Measurements from ENCODE around the gene MRPS6.

Gene MRPS6

DNA sequence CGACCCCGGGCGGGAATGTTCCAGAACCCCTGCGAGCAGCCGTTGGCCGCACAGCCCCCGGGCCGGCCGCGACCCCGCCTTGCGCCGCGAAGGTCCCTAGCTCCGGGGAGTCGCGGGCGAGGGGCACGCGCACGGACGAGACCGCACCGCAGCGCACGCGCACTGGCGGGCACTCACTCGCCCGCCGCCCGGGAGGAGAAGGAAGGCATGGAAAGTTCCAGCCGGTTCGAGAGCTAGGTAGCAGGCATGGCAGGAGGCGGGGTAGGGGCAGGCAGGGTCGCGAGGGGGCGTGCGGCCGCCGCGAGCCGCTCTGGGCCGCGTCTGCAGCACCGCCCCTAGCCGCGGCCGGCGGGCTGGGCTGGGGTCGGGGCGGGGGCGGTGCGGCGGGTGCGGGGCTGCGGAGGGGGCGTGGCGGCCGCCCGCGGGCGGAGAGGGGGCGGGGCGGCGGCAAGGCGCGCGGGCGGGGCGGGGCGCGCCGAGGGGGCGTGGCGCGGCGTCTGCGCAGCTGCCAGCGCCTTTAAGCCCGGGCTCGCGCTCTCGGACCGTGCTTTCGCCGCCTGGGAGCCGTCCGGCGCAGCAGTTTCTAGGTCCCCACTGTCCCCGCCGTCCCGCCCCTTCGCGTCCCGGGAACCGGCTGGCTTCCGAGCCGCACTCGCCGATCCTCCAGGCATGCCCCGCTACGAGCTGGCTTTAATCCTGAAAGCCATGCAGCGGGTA is at the start of gene MRPS6, which contains the start of gene SLC5A3:
Gene MRPS6 (plus strand): TSS at position 547 of the 717 bp plus-strand sequence. CDS start 123 bp downstream, at position 670.
Gene SLC5A3 (plus strand): TSS at position 547 of the 717 bp plus-strand sequence. CDS start 21,621 bp downstream, outside the sequence.
- peak; percentile 75 for DNase-seq (ENCODE audit: low spot score)

DNA sequence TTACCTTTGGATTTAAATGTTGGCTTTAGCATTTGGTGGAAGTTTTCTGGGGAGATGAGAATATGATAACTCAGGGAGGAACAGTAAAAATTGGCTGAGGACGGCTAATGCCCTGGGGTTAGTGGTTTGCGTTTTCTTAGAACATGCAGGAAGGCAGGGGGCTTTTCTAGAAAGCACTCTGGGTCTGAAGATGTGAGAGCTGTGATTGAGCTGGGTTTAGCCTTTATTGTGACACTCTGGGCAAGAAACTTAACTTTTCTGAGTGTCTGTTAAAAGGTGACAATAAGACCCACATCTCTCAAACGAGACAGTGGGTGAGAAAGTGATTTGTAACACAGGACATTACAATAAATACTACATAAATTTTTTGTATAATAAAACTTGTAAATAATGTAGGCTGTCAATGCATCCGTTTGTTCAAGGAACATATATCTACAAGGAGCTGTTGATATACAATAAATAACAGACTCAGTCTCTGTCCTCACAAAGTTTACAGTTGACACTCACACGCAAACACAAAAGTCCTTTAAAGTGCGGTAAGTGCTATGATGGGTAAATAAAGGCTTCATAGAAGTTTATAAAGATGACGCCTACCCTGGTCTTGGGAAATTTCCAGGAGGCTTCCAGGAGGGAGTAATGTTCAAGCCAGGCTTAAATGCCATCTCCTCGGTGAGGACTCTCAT is 49.5 kb upstream of the MRPS6 start:
- DNase-seq (ENCODE audit: low spot score): no peak

GRCh38 chr21:34024374-34024693 is 49.0 kb upstream of the MRPS6 start:
- DNase-seq (ENCODE audit: low spot score): no peak

DNA sequence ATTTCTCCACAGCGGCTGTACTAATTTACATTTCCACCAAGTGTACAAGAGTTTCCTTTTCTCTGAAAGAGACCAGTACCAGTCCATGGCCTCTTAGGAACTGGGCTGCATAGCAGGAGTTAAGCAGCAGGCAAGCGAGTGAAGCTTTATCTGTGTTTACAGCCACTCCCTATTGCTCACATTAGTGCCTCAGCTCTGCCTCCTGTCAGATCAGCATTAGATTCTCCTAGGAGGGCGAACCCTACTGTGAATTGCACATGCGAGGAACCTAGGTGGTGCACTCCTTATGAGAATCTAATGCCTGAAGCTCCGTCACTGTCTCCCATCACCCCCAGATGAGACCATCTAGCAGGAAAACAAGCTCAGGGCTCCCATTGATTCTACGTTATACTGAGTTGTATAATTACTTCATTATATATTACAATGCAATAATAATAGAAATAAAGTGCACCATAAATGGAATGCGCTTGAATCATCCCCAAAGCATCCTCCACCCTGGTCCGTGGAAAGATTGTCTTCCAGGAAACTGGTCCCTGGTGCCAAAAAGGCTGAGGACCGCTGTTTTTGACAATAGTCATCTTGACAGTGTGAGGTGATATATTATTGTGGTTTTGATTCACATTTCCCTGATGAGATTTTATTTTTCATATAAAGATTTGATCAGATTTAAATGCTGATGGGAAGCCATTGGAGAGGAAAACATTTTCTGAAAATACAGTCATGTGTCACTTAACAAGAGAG is 45.5 kb upstream of the MRPS6 start:
- DNase-seq (ENCODE audit: low spot score): no peak

DNA sequence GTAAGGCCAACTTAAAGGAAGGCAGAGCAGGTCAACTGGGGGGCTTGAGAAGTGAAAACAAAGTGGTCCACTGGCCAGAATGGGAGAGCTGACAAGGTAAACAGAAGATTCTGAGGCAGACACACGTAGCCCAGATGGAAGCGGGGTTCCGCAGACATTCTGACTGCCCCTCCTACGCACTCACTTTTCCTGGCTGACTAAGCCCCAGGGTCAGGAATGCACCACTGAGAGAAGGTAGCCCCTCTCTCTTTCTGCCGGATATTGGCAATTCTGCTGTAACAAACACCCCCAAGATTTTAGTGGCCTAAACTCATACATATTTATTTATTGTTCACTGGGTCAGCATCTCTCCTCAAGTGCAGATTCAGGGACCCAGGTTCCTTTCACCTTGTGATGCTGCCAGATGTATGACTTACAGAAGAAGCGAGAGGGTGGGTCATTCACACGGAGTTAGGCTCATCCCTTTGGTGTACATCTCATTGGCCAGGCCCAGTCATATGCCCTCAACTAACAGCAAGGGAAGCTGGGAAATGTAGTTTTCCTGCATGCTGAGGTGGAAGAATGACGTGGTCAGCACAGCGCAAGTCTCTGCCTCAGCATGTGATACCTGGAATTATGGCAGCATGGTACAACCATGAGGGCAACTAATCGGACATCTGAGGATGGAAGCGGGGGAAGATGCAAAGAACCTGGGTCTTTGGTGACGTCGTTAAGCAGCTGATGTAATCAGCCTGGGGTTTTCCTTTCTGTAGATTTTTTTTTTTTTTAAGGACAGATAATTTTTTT is 43.4 kb upstream of the MRPS6 start:
- peak; percentile 11 for DNase-seq (ENCODE audit: low spot score)

GRCh38 chr21:34031835-34032370 is 41.5 kb upstream of the MRPS6 start:
- DNase-seq (ENCODE audit: low spot score): no peak

DNA sequence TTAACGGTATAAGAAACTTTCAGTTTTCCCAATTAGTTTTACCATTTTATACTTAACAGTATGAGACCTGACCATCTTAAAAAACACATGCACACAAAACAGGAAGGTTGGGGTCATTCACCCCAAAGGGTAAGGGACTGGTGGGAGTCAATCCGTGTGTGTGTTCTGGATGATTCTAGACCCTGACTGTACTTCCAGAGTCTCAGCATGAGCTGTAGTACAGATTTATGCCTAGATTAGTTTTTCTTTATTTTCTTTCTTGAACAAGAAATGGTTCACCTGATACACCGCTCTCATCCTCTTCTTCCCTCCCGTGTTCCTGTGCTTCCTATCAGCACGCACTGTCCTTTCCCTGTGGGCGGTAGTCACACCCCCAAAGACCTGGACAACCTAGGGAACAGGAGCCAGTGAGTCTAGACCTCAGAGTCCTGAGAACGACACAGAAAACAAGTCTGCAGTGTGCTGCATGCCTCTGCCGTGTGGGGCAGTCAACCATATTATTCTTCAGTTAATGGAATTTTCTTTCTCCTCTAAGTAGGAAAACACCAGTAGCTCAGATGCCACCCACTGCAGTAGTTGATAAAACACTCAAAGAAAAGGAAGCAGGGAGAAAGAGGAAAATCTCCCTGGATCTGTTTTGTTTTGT is 38.9 kb upstream of the MRPS6 start:
- no peak for DNase-seq (ENCODE audit: low spot score)

- no peak for DNase-seq (ENCODE audit: low spot score)
Observed at GRCh38 chr21:34035619-34036354, 37.6 kb upstream of the MRPS6 start.

DNA sequence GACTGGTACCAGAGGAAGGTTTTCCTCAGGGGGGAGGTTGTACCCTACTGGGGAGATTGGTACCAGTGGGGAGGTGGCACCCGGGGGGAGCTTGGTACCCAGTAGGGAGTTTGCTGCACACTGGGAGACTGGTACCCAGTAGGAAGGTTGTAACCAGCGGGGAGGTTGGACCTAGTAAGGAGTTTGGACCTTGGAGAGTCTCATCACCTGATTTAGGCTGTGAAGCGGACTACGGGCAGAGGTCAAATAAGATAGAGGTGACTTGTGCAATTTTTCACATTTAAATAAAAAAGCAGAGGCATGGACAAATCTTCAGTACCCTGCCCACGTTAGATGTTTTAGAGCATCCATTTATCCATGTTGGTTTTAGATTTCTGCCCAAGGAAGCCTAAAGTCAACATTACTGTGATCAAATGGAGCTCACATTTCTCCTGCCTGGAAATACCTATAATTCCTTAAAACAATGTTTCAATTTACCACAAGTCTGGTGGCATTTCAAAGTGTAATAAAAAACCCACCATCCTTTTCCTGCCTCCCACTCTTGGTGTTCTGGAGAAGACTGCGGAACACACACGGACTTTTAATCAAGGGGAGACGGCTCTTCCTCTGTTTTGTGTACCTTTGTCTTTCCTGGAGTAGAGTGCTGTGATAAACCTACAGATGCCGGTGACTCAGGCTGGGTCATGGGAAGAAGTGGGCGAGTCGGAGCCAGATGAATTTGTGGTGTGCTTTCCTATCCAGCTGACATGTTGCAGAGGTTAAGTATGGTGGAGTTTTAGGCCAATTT is 36.2 kb upstream of the MRPS6 start:
- DNase-seq (ENCODE audit: low spot score): no peak

GRCh38 chr21:34039678-34040382 is 33.5 kb upstream of the MRPS6 start:
- no peak for DNase-seq (ENCODE audit: low spot score)

DNA sequence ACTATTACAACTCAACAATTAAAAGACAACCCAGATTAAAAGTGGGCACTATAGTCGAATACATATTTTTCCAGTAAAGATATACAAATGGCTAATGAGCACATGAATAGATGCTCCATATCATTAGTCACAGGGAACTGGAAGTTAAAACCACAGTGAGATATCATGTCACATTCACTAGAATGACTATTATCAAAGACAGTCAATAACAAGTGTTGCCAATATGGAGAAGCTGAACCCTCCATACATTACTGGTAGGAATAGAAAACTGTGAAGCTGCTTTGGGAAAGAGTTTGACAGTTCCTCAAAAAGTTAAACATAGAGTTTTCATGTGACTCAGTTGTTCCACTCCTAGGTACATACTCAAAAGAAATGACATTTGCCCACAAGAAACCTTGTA is 30.6 kb upstream of the MRPS6 start:
- DNase-seq (ENCODE audit: low spot score): no peak

DNA sequence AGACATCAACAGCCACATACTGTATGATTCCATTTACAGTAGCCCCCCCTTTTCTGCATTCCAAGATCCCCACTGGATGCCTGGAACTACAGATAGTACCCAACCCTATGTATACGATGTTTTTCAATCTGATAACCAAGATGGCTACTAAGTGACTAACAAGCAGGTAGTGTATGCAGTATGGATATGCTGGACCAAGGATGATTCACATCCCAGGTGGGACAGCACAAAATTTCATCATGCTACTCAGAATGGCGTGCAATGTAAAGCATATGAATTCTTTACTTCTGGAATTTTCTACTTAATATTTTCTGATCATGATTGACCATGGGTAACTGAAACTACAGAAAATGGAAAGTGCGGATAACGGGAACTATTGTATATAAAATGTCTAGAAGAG is 30.0 kb upstream of the MRPS6 start:
- DNase-seq (ENCODE audit: low spot score): no peak

GRCh38 chr21:34046917-34047316 is 26.5 kb upstream of the MRPS6 start:
- no peak for DNase-seq (ENCODE audit: low spot score)

DNA sequence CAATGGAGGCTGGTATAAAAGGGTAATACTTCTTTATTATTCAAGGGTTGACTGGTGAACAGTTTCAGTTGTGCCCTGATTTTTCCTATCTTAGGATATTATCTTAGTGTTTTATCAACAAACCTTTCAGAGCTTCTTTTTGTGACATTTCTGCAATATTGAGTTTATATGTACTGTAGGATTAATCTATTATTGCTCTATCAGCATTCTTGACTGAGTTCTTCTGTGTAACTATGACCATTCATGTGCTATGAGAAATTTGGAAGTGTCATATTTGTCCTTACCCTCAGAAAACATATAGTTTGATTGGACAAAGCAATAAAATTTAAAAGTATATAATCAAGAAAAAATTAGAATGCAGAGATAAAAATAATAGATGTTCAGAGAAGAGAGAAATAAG is 25.5 kb upstream of the MRPS6 start:
- no peak for DNase-seq (ENCODE audit: low spot score)

DNA sequence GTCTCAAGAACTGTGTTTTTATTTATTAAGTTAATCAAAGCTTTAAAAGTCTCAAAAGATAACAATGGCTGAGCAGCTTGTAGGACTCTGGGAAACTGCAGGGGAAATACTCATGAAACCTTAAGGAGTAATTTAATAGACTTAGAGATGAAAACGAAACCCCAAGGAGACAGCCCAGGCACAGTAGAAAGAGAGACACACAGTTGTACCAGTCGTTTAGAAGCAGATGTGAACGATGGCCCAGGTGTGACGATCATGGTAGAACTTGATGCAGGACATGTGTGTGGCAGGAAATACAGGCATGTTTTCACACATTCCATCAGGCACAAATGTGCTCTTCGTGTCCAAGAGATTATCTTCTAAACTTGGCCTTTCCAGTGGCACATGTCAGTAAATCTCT is 21.2 kb upstream of the MRPS6 start:
- no peak for DNase-seq (ENCODE audit: low spot score)

- DNase-seq (ENCODE audit: low spot score): no peak
Observed at GRCh38 chr21:34054259-34054658, 19.1 kb upstream of the MRPS6 start.

- no peak for DNase-seq (ENCODE audit: low spot score)
Observed at GRCh38 chr21:34055615-34056014, 17.8 kb upstream of the MRPS6 start.

DNA sequence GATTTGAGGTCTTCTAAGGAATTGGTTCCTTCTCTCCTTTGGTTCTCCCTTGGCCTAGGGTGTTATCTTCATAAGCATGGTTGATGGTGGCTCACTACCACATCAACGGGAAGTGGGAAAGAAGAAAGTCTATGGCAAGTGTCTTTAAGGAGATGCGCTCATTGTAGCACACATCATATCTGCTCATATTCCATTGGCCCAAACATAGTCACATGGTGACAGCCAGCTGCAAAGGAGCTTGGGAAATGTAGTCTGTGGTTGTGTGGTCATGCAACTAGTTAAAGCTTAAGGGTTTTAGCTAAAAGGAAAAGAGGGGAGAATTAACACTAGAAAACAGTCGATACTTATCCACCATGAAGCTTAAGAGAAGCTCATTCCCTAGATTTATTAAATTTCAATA is 11.4 kb upstream of the MRPS6 start:
- DNase-seq (ENCODE audit: low spot score): no peak

DNA sequence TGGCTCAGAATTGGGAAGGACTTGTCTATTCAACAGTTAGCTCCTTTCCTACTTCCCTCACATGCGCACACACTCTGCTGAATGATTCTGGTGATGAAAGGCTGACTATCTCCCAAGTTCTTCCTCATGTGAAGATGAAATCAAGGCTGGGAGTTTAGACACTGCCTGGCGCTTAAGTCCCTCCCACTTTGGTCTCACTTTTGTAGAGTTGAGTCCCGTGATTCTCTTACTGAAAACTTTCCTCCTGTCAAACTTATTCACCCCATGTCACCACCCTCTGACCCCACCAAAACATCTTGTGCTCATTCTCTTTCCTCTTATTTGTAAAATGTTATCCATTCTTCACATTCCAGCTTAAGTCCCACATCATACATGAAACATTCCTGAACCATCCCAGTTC is 8.4 kb upstream of the MRPS6 start:
- DNase-seq (ENCODE audit: low spot score): no peak

All from globus pallidus (tissue), 1 donor.